ENCODE measurements around the gene SLAMF8.

GRCh38 chr1:159791461-159791860 lies 35.2 kb upstream of the SLAMF8 start:
- TF ChIP-seq CTCF (IDR thresholded peaks at IDR 0.05) (no peak), POLR2A (IDR thresholded peaks at IDR 0.05) (no peak)

Data from body of pancreas (tissue), 4 donors.